ENCODE data around the gene WDFY1.

Gene WDFY1, protein sequence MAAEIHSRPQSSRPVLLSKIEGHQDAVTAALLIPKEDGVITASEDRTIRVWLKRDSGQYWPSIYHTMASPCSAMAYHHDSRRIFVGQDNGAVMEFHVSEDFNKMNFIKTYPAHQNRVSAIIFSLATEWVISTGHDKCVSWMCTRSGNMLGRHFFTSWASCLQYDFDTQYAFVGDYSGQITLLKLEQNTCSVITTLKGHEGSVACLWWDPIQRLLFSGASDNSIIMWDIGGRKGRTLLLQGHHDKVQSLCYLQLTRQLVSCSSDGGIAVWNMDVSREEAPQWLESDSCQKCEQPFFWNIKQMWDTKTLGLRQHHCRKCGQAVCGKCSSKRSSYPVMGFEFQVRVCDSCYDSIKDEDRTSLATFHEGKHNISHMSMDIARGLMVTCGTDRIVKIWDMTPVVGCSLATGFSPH

DNA sequence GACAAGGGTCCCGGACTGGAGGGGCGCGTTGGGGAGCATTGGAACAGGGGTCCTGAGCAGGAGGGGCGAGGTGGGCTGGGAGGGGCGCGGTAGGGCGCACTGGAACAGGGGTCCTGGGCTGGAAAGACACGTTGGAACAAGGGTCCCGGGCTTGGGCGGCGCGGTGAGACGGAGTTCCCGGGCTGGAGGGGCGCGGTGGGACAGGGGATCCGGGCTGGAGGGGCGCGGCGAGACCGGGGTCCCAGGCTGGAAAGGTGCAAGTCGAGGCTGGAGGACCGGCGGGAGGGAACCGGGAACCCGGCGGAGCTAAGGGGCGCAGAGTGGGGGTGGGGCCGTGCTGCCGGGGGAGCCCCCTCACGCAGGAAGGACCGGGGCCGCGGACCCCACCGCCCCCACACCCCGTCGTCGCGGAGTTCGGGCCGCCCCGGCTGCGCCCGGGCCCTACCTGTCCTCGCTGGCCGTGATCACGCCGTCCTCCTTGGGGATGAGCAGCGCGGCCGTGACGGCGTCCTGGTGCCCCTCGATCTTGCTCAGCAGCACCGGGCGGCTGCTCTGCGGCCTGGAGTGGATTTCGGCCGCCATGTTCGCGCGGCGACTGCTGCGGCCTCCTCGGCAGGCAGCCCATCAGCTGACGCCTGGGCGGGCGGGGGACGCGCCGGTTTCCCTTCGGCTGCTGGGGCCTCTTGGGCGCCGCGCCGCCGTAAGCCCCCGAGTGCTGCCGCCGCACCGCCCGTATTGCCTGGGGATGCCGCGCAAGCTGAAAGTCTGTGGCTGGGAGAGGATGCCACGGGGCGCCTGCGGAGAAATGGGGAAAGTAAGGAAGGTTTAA is at the start of gene WDFY1:
Gene WDFY1, minus strand, starts transcription at position 633 of the 829 bp plus-strand sequence. Its CDS starts 51 bp downstream, at position 582.
- no peak for DNase-seq (ENCODE audit: low read depth)

DNA sequence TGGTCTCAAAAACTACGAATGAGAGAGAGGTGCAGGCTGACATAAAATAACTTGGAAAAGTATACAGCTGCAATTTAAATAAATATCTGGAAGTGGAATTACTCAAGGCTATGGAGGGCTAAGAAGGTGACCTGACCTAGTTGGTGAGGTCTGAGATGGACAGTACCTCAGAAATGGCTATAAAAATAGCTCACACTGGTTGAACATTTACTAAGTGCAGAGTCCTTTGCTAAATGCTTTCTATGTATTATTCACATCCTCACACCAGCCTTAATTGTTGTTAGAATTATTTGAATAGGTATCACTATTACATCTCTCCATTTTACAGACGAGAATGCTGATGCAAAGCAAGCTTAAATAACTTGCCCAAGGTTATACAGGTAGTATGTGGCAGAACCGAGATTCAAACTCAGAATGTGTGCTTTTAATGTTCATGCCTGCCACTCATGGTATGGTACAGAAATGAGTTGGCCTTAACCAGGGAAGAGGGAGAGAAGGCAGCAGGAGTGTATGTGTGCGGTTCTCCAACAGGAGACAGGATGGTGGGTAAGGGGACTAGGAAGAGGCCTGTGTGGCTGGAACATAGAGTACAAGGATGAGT is 49.5 kb upstream of the WDFY1 start:
- DNase-seq (ENCODE audit: low read depth) = no peak

DNA sequence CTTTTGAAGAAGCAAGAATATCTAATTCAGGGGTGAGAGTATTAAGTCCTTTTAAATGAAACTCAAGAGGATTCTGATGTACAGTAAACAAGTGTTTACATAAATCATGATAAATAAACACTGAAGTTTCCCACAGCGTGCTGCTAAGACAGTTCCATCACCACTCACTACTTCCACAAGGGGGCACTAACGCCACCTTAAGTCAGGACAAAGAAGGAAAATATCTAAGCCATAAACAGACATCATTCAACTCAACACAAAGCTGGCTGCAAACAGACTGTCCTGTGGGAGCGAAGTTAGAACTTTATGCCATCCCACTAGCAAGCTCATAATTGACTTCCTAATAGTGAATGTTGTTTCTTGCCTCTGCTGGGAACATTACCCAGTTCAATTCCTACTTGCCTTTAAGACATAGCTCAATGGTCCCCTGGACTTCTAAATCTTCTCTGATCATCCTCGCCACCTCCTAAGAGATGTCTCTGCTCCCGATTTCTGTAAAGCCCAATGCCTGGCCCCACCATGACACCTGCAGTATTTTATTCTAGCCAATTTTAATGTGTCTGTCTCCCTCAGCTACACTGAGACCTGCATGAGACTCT is 48.6 kb upstream of the WDFY1 start:
- peak; percentile 50 for DNase-seq (ENCODE audit: low read depth)

DNA sequence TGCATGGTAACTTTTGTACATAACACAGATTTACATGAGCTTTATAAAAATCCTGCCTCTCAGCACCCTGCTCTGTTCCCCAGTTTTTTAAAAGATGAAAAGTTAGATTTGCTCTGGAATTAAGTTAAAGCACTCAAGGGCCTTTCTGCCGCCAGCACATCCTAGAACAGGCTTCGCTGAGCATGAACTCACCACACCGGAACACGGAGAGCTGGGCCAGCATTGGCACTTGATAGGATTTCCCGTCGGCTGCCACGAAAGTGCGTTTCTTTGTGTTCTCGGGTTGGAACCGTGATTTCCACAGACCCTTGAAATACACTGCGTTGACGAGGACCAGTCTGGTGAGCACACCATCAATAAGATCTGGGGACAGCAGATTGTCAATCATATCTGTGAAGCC is 46.5 kb upstream of the WDFY1 start:
- DNase-seq (ENCODE audit: low read depth) = no peak

DNA sequence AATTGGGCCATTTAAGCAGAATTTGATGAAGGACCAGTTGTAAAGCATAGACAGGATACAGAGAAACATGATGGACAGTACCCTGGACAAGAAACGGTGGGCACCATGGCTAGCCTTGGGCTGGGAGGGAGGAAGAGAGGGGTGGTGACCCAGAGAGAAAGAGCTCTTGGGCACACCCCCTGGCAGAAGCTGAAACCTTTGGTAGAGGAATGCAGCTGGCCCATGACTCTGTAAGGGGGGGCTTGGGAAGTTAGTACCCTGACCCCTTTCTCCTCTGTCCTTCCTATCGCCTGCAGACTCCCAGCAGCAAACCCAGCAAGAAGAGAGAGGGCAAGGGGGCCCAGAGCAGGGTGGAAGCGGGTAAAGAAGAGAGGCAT is 44.7 kb upstream of the WDFY1 start:
- DNase-seq (ENCODE audit: low read depth) = no peak

DNA sequence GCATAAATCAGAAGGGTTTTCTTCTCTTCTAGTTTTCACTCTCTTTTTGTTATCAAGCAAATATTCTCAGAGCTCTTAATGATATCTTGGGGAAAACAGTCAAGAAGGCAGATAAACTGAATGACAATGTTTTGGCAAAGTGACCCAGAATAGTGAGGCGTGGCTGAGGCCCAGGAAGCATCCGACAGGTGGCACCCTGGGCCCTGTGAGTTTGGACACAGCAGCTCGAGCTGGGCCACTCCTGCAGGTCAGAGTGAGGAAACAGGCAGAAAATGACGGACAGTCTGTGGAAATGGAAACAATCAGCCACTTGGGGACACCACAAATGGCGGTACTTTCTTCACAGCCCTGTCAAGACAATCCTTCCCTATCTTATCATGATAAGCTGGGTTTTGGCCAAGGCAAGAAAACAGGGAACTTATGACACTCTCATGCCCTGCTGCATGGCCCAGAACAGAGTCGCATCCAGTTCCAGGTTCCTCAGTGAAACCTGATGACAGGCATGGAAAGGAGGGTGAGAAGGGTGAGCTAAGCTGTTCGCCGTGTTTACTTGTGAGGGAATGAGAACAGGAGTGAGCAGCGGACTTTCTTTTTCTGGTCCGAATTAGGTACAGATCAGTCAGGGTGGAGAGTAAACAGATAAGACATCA is 44.2 kb upstream of the WDFY1 start:
- no peak for DNase-seq (ENCODE audit: low read depth)

DNA sequence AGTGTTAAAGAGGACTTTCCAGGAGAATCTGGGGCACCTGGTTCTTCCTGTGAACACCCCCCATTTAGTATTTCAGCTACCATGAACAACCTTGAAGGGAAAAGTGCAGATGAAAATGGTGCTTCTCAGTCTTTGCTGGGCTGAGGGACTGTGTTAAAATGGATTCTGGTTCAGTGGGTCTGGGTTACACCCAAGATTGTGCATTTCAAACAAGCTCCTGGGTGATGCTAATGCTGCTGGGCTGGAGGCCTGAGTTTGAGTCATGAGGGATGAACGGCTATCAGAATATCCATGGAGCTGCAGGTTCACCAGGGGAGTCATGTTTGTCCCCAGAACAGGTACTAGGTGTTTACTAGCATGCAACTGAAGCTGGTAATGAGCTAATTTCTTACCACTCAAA is 36.1 kb upstream of the WDFY1 start:
- no peak for DNase-seq (ENCODE audit: low read depth)

DNA sequence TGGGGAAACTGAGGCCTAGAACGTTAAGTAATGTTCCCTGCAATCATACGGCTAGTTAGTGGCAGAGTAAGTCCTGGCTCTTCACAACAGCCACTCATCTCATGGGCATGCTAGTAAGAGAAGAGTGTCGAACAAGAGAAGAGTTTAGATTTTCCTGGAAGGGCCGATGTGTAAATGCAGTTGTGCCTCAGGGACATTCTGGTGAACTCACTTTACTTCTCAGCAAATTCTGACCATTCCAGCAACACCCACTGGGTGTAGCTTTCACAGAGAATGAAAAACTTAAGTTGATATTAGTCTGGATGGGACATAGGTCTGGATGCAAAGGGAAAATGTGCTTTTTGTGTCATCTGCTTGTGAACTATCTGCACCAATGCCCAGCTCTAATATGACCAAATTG is 35.7 kb upstream of the WDFY1 start:
- no peak for DNase-seq (ENCODE audit: low read depth)

DNA sequence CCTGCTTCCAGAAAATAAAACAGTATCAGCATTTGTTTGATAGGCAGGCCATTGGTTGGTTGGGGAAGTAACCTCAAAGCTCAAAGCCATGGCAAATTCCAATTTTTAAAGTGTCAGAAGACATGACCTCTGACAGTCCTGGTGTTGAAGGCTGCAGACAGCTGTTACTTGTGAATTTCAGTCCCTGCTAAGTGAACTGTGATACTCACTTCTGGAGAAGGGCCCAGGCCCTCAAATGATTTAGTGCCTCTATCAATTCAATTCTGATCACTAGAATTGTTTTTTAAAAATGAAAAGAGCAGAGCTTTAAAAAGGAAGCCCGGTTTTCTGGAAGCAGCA is 35.2 kb upstream of the WDFY1 start:
- DNase-seq (ENCODE audit: low read depth) = no peak

DNA sequence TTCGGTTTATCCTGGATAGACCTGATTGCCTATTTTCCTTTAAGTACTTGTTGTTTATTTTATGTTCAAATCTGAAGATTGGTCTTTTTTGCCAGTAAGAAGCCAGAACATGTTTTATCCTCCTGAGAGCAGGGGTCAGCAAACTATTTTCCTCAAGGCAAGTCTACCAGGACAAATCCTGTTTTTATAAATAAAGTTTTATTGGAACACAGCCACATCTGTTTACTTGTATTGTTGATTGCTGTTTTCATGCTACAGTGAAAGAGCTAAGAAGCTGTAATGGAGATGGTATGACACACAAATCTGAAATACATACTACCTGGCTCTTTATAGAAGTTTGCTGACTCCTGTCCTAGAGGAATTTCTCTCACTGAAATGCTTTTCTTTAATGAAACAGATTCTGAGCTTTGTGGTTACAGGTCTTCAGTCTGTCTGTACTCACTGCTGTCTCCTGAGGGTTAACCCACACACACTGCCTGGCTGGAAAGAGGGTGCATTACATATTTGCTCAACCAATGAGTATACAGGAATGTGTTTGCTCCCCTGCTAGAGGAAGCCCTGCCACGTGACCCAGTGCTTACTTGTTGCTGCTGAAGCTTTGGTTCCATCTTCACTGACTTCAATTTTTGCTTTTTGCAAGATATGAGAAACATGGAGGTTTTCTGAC is 34.7 kb upstream of the WDFY1 start:
- DNase-seq (ENCODE audit: low read depth) = no peak

DNA sequence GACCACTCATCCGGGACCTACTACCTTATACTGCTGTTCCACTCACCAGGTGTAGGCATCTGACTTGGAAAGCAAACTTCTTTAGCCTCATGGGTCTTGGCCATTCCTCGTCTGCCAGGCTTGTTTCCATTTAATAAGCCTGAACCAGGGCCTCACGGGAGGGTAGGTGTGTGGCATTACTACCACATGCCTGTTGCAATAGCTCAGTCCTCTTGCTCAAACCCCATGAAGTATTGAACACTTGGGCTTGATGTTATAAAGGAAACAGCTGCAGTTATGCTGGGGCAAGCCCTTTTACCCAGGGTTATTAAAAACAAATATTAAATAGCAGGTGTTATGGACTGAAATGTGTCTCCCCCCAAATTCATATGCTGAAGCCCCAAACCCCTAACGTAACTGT is 33.3 kb upstream of the WDFY1 start:
- DNase-seq (ENCODE audit: low read depth) = no peak

DNA sequence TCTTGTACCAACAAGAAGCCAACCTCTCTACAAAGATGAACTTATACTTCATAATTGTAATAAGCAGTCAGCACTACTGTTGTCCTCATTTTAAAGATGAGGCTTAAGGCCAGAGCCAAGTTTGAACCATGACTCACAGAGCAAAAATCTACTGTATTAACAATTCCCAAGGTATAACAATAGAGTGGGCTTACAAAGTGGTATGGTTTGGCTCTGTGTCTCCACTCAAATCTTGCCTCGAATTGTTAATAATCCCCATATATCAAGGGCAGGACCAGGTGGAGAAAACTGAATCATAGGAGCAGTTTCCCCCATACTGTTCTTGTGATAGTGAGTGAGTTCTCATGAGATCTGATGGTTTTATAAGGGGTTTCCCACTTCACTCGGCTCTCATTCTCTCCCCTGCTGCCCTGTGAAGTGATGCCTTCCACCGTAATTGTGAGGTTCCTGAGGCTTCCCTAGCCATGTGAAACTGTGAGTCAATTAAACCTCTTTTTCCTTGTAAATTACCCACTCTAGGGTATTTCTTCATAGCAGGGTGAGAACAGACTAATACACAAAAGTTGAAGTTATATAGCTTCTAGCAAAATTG is 31.6 kb upstream of the WDFY1 start:
- DNase-seq (ENCODE audit: low read depth) = no peak

DNA sequence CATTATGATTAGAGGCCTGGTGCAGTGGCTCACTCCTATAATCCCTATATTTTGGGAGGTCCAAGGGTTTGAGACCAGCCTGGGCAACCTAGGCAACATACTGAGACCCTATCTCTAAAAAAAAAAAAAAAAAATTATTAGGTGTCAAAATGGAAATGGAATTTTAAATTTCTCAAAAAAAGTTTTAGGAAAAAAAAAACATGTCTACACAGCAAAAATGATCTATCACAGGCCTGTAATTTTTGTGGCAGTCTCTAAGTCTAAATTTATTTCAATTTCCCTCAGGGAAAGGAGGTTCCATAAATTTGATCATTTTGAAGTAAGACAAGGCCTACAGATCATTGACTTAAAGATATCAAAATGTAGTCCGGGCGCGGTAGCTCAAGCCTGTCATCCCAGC is 28.5 kb upstream of the WDFY1 start:
- DNase-seq (ENCODE audit: low read depth) = no peak

DNA sequence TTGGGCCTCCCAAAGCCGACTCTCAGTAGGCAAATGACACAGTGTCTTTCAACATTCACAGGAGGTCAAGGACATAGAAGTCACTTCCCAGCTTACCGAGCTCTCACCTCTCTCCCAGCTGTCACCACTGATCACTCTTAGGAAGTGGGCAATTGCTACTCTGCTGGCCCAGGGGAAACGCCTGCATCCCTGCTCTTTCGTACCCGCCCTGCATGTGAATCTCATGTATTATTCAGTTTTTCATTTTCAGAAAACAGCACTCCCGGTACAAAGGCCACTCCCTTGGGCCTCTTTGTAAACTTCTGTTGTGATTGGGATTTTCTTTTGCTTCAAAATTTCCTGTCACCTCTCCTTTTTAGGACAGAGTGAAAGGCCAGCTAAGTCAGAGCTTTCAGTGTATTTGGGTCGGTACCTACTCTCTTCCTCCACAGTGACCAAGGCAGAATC is 27.5 kb upstream of the WDFY1 start:
- no peak for DNase-seq (ENCODE audit: low read depth)

DNA sequence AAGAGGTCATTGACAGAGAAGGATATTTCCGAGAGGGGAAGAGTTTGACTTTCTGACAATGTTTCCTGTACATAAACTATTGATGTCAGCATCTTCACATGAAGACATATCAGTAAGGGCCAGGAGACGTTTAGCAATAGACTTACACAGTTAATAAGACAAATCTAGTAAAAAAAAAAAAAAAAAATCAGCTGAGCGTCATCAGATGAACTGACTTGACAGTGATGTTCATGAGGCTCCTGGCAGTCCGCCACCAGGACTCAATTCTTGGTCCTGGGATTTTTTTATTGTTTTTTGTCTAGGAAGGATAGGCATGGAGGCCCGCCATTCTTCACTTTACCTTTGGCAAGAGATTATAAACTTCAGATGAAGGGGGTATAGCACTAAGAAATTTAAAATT is 26.6 kb upstream of the WDFY1 start:
- no peak for DNase-seq (ENCODE audit: low read depth)

DNA sequence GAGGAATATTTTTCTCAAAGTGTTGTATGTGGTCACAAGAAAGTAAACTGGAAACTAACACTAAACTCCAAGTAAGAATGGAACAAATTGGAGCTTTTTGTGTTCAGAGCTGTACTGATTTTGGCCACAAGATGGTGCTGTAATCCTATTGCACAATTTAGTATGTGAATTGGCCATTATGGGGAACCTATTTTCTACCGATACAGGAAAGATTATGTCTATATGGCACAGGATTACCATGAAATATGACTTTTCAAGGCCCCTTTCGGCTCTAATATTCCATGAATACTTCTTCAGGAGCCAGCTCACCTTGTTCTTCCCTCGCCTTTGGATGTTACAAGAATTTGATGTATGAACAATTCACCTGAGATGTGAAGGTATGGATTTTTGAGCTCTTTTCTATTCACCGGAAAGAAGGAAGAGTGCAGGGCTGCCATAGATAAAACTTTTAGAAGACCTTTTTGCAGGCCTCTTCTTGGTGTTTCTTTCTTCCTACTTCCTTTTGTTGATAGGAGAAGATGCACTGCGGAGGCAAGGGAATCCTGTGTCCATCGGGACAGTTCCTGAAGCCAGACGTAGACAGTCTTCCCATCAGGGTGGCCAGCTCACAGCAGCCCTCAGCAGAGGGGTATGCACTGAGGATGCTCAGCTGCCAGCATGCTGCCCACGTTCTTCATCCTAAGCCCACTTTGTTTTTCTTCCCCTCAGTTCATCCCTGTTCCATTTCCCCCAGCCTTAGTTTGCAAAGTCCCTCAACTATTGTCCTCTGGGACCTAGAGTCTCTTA is 25.4 kb upstream of the WDFY1 start:
- peak; percentile 31 for DNase-seq (ENCODE audit: low read depth)

DNA sequence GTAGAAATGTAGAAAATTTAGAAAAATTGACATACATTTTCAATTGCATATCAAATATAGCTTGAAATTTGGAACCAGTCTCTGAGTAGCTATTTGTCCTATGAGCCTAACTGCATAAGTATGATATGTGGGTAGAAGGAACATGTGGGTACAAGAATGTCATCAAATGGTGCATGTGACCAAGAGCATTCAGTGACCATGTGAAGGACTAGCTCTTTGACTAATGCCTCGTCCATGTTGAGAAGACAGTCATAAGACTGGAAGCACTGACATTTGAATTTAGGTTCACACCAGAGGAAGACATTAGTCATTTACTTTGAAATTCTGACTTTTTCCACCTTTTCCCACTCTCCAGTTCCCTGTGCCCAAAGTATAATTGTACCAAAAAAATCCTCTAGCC is 24.7 kb upstream of the WDFY1 start:
- DNase-seq (ENCODE audit: low read depth) = no peak

DNA sequence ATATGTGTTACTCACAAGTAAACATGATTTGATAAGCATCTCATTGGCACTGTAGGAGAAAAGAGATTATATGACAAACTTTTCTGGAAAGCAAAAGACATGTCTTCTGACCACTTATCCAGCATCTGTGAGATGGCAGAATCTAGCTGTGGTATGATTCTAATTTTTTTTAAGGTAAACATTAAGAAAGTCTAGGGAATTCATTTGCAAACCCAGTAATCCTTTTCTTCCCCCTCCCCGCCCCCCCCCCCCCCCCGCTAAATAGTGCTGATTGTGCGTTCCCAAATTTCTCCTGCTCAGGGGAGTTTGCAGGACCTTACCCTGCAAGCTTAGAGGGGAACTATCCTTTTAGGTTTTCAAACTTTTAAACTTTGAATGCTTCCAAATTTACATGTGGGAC is 24.2 kb upstream of the WDFY1 start:
- no peak for DNase-seq (ENCODE audit: low read depth)

DNA sequence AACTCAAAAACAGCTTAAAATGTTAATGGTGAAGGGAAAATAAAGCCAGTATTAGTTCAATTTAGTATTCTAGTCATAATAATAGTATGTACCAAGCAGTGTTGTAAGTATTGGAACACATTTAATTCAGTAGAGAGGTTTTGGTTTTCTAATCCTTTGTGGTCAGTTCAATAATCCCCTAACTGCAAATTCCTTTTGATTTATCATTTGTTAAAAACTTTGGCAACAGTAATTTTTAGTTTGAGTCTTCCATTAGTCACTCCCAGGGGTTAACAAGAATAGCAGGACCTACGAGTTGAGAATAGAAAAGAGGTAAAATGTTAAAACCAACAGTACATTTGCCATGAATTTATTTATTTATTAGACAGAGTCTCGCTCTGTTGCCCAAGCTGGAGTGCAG is 22.8 kb upstream of the WDFY1 start:
- DNase-seq (ENCODE audit: low read depth) = no peak

DNA sequence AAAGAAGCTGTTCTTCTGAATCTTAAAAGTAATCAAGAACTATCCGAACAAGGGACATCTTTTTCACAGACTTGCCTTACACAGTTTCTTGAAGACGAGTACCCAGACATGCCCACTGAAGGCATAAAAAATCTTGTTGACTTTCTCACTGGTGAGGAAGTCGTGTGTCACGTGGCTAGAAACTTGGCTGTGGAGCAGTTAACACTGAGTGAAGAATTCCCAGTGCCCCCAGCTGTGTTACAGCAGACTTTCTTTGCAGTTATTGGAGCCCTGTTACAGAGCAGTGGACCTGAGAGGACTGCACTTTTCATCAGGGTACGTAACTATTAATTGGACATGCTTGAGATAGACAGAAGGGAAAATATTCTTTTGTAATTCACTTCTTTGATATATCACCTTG is 14.6 kb upstream of the WDFY1 start:
- no peak for DNase-seq (ENCODE audit: low read depth)
